NT2/D1 (cell line): Measurements from ENCODE around the gene SRSF7.

Experiments
- YY1 ChIP-seq: IDR thresholded peaks from 2 replicates; pipeline ENCODE4 v1.6.1; 2011; ENCODE audit not compliant: insufficient read length, insufficient read depth
- ZNF274 ChIP-seq: IDR thresholded peaks from 2 replicates; pipeline ENCODE4 v1.6.1; 2011; ENCODE audit warnings: mild to moderate bottlenecking, low read depth, low read length

DNA sequence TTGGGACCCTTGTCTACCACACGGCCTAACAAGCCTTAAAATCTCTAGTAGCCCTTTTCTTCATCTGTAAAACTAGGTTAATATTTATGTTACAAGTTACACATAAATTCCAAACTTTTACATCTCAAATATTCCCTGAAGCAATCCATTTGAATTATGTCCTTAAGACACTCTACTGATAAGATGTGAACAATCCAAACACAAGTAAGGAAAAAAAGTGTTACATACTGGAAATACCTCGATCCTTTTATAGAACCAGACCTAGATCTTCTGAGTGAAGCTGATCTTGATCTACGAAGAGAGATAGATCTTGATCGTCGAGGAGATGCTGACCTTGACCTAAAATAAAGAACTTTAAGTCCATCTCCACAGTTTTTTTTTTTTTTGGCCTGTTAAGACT lies 3.3 kb downstream of the SRSF7 start:
- TF ChIP-seq ZNF274 = no peak
- TF ChIP-seq YY1 = no peak
